ENCODE measurements around the gene DDX31.

The DDX31 gene

GRCh38 chr9:132673355-132673754, 3.6 kb upstream of the DDX31 start:
- no peak for DNase-seq (ENCODE audit: low read depth)

GRCh38 chr9:132672413-132672690, 2.6 kb upstream of the DDX31 start:
- no peak for DNase-seq (ENCODE audit: low read depth)

GRCh38 chr9:132671620-132672412, 2.0 kb upstream of the DDX31 start:
- no peak for DNase-seq (ENCODE audit: low read depth)

GRCh38 chr9:132670457-132671391, 941 bp upstream of the DDX31 start, which contains the start of gene GTF3C4:
GTF3C4 (plus strand) TSS chr9:132670464; CDS start chr9:132670599, 135 bp downstream.
- peak; percentile 6 for DNase-seq (ENCODE audit: low read depth)

- no peak for DNase-seq (ENCODE audit: low read depth)
Observed at GRCh38 chr9:132669319-132669697, 475 bp downstream of the DDX31 start.

- DNase-seq (ENCODE audit: low read depth): no peak
Observed at GRCh38 chr9:132663851-132664250, 5.9 kb downstream of the DDX31 start.

GRCh38 chr9:132663117-132663516, 6.7 kb downstream of the DDX31 start:
- no peak for DNase-seq (ENCODE audit: low read depth)

- DNase-seq (ENCODE audit: low read depth): no peak
Observed at GRCh38 chr9:132662152-132662945, 7.4 kb downstream of the DDX31 start.

- no peak for DNase-seq (ENCODE audit: low read depth)
Observed at GRCh38 chr9:132656299-132656698, 13.5 kb downstream of the DDX31 start.

DNA sequence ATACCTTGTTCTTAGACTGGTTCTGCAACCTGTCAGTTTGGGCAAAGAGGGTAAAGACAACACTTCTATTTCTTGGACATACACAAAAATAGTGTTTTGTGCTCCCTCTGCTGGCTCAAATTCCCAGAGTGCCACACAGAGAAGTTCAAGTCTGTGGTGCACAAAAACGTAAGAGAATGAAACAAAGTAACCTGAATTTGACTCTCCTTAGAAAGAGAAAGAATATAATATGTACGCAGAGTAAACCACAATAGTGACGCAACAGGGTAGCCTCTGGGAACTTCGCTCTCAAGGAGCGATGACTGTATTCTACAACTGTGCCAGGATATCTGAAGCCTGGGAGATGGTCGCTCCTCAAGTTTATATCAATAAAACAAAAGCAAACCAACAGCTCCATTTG, 18.5 kb downstream of the DDX31 start:
- DNase-seq (ENCODE audit: low read depth): peak; percentile 66

- no peak for DNase-seq (ENCODE audit: low read depth)
Observed at GRCh38 chr9:132648685-132649084, 21.1 kb downstream of the DDX31 start.

GRCh38 chr9:132648283-132648682, 21.5 kb downstream of the DDX31 start:
- no peak for DNase-seq (ENCODE audit: low read depth)

- no peak for DNase-seq (ENCODE audit: low read depth)
Observed at GRCh38 chr9:132647806-132648205, 22.0 kb downstream of the DDX31 start.

GRCh38 chr9:132647355-132647754, 22.4 kb downstream of the DDX31 start:
- DNase-seq (ENCODE audit: low read depth): peak; percentile 98

- no peak for DNase-seq (ENCODE audit: low read depth)
Observed at GRCh38 chr9:132646726-132647125, 23.1 kb downstream of the DDX31 start.

DNA sequence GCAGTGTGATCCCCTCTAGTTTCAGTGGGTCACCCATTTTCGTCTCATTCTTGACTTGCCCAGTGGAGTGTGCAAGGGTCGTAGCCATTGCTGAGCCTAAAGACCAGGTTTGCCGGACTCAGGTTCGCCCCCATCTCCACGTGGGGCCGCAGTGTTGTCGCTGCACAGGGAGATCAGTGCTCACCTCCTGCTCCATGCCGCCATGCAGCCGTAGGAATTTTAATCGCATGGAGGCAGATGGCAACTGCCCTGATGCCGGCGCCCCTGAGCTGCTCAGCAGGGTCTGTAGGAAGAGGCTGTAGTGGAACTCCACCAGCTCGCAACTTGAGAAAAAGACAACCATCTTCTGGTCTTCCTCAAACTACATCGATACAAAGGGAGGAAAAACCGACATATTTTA, 24.1 kb downstream of the DDX31 start:
- no peak for DNase-seq (ENCODE audit: low read depth)

GRCh38 chr9:132645306-132645705, 24.5 kb downstream of the DDX31 start:
- no peak for DNase-seq (ENCODE audit: low read depth)

- no peak for DNase-seq (ENCODE audit: low read depth)
Observed at GRCh38 chr9:132644251-132644650, 25.5 kb downstream of the DDX31 start.

DNA sequence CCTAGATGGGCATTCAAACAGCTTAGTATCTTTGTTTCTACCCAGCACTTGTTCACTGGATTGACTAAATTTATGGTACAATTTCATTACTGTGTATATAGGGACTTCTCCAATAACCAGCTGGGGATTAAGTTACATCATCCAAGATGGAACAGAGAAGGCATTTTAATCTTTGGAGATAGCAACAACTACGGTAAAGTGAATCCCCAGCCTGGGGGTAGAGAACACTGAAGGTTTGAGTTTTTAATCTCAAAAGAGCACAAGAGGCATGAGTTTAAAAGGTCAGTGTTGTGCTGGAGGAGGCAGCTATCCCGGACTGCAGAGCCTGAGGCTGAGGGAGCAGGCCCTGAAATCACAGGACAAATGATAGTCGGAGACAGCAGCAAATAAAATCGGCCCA, 28.6 kb downstream of the DDX31 start:
- DNase-seq (ENCODE audit: low read depth): no peak

GRCh38 chr9:132639322-132639721, 30.5 kb downstream of the DDX31 start:
- no peak for DNase-seq (ENCODE audit: low read depth)

- DNase-seq (ENCODE audit: low read depth): peak; percentile 8
Observed at GRCh38 chr9:132638240-132638639, 31.5 kb downstream of the DDX31 start.

DNA sequence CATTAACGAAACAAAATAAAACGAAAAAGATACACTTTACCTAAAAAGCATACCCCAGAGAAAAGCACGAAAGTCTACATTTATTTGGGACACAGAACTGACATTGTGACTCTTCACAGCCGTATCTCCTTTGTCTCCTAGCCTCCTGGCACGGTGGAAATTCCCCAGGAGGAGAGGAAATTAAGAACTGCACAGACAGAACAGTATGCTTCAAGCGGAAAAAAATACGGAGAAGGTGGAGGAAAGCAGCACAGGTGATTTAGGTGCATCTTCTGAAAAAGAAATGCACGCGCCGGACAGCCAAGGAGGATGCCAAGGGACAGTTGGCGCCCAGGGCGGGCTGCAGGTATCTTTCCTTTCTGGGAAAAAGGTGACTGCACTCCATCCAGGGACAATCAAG, 32.0 kb downstream of the DDX31 start:
- DNase-seq (ENCODE audit: low read depth): no peak
